ENCODE data around the gene HMCN2. TPM values are rescaled to one million over a fixed set of nuclear protein-coding genes. Genes with fewer than 3 reads are reported as not detected.
A peak's percentile ranks its signal among the peaks of the same experiment; 100 is the strongest.

The HMCN2 gene
- total RNA-seq, 8 experiments from 2014 or later, result 0.54 to 2.1 (median 0.79) TPM

- in situ Hi-C loops (cut with MboI; ENCODE audit: low pct_unique_long_range_greater_than_20kb in 2 of 9, low sequenced_read_pairs in 9 of 9, unreplicated experiment in 9 of 9), result no loop called here
- peak in 5 of 8 experiments; percentile 4 to 26 (median 17) for ATAC-seq (replicated peaks in 6 of 8)
Measured at GRCh38 chr9:130382636-130383349, 117.2 kb downstream of the HMCN2 start.

DNA sequence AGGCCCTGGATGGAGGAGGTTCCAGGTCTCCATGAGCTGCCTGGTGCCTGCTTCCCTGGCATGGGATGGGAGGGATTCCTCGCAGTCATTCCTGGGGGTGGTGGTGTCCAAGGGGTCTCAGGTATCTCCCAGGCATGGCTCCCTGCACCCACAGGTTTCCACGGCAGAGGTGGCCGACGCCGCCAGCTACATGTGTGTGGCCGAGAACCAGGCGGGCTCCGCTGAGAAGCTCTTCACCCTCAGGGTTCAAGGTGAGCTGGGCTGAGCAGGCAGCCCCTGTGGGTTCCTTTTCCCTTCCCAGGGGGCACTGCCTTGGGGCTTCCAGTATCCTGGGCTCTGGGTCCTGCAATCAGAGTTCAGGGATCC lies 117.8 kb downstream of the HMCN2 start:
- no peak overlapping the region for H3K4me3 ChIP-seq
- 94% methylated on average over 7 of the region's 8 CpGs; no CpG with 5 or more reads in 9 of the 10 experiments for WGBS, 10 experiments
- in situ Hi-C loops (cut with MboI; ENCODE audit: low pct_unique_long_range_greater_than_20kb in 2 of 9, low sequenced_read_pairs in 9 of 9, unreplicated experiment in 9 of 9), result no loop called here
- H3K4me1 ChIP-seq (replicated peaks in 1 of 2), result no peaks in the 10 kb centered on the region
- no peak overlapping the region for H3K27ac ChIP-seq
- ATAC-seq (replicated peaks in 6 of 8), result peak in 2 of 8 experiments; percentile 5 to 20

More at GRCh38 chr9:130382636-130383349, 117.2 kb downstream of the HMCN2 start:
- 80 to 89% methylated on average over 1 to 5 of the region's 20 CpGs; no CpG with 5 or more reads in 8 of the 10 experiments for WGBS, 10 experiments
- Histone ChIP-seq H3K27ac (no peak overlapping the region), H3K4me3 (no peak overlapping the region), H3K4me1 (replicated peaks in 1 of 2) (no peaks in the 10 kb centered on the region)

DNA sequence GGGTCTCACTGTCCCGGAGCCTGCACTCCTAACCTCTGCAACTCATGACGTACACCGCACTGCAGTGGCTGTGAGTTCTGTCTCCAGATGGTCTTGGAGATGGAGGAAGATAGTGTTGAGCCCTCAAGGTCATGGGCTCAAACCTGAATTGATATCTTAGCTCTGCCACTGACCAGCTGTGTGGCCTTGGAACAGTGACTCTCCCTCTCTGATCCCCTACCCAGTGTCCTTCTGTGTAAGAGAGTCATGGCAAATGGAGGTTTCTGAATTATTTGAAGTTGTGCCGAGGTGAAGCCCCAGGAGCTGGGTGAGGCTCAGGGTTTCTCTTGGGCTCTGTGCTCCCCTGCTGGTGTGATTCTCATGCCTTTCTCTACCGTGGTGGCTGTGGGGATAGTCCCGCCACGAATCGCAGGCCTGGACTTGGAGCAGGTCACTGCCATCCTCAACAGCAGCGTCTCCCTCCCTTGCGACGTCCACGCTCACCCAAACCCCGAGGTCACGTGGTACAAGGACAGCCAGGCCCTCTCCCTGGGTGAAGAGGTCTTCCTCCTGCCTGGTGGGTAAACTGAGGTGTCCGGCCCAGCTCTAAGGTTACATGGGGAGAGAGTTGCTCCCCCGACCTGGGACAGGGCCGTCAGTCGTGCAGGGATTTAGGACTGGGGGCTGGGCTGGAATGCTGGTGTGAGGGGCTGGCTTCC lies 118.6 kb downstream of the HMCN2 start:
- no peak overlapping the region for H3K27ac ChIP-seq
- in situ Hi-C loops (cut with MboI; ENCODE audit: low pct_unique_long_range_greater_than_20kb in 2 of 9, low sequenced_read_pairs in 9 of 9, unreplicated experiment in 9 of 9), result no loop called here
- ATAC-seq (replicated peaks in 6 of 8), result no peak
- WGBS, 10 experiments, result 19 to 100% (median 77%) methylated on average over 2 to 6 of the region's 18 CpGs; no CpG with 5 or more reads in 5 of the 10 experiments
- no peaks in the 10 kb centered on the region for H3K4me1 ChIP-seq (replicated peaks in 1 of 2)
- no peak overlapping the region for H3K4me3 ChIP-seq

DNA sequence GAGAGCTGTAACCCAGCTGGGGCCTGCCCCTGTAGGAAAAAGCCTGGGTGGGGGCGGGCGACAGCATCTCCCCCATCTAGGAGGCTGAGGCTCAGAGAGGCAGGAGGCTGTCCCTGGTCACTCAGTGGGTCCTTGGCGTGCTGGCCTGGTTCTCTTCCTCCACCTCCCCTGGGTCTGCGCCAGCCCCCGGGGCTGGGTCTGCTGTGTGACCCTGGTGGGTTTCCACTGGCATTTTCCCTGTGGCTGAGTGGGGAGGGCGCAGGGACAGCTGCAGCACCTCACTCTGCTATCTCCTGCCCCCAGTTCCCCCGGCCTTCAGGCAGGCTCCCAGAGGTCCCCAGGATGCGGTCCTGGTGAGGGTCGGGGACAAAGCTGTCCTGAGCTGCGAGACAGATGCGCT lies 119.7 kb downstream of the HMCN2 start:
- peaks cover under 1 to 4% of the 10 kb centered on the region in 2 donors for H3K4me1 ChIP-seq (replicated peaks in 1 of 2)
- no peak overlapping the region for H3K4me3 ChIP-seq
- no peak for ATAC-seq (replicated peaks in 6 of 8)
- 20 to 100% (median 78%) methylated on average over 1 to 3 of the region's 11 CpGs; no CpG with 5 or more reads in 5 of the 10 experiments for WGBS, 10 experiments
- in situ Hi-C loops (cut with MboI; ENCODE audit: low pct_unique_long_range_greater_than_20kb in 2 of 9, low sequenced_read_pairs in 9 of 9, unreplicated experiment in 9 of 9), result no loop called here
- no peak overlapping the region for H3K27ac ChIP-seq

DNA sequence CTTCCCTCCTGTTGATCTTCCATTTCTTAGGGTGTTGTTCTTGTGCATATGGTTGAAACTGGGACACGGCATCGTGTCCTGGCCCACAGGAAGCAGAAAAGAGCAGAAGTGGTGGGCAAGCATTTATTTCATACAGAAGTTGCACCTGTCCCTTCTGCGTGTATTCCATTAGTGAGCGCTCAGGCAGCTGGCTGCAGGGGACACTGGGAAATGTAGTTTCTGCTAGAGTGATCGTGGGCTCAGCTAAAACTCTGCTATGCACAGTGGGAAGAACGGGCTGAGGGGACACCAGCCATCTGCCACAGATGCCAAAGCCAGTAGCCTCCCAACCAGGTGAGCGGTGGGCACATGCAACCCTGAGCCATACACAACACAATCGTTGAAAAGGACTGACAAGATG lies 121.8 kb downstream of the HMCN2 start:
- no peak overlapping the region for H3K4me3 ChIP-seq
- peaks cover 4 to 13% of the 10 kb centered on the region in 2 donors for H3K4me1 ChIP-seq (replicated peaks in 1 of 2)
- ATAC-seq (replicated peaks in 6 of 8), result no peak
- 40 to 100% (median 83%) methylated on average over 1 to 4 of the region's 8 CpGs; no CpG with 5 or more reads in 4 of the 10 experiments for WGBS, 10 experiments
- in situ Hi-C loops (cut with MboI; ENCODE audit: low pct_unique_long_range_greater_than_20kb in 2 of 9, low sequenced_read_pairs in 9 of 9, unreplicated experiment in 9 of 9), result no loop called here
- no peak overlapping the region for H3K27ac ChIP-seq

DNA sequence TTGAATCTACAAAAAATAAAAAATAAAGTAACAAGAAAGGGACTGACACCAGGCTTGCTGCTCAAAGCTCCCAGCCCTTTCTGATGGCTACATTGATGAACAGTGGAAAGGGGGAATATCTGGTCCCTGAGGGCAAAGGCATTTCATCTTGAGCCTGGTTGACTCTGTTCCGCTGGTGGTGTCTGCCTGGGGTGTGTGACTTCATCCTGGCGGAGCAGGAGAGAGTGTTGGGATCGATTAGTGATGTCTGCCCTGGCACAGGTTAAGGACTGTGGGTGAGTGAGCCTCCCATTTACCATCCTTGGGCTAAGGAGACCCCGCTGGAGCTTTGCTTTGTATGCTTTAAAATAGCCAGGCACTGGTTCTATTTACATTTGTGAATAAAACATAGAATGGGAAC lies 122.3 kb downstream of the HMCN2 start:
- in situ Hi-C loops (cut with MboI; ENCODE audit: low pct_unique_long_range_greater_than_20kb in 2 of 9, low sequenced_read_pairs in 9 of 9, unreplicated experiment in 9 of 9), result no loop called here

DNA sequence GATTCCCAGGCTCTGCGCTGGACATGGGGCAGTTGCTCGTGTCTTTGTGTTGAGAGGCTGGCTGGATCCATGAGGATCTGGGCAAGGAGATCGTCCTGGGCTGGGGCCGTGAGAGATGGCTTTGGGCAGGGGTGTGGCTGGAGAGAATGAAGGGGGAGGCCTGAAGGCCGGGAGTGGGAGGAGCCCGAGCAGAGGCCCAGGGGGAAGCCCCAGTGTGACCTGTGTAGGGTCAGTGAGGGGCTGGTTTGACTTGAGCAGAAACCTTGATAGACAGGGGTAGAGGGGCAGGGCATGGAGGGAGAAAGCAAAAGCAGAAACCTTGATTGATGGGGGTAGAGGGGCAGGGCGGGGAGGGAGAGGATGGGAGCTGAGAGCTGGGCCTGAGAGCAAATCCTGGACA lies 124.8 kb downstream of the HMCN2 start:
- H3K4me1 ChIP-seq (replicated peaks in 1 of 2), result peaks cover 4 to 13% of the 10 kb centered on the region in 2 donors
- WGBS, 10 experiments, result 0 to 18% methylated on average over 1 to 3 of the region's 7 CpGs; no CpG with 5 or more reads in 8 of the 10 experiments
- H3K27ac ChIP-seq, result no peak overlapping the region
- no peak overlapping the region for H3K4me3 ChIP-seq
- in situ Hi-C loops (cut with MboI; ENCODE audit: low pct_unique_long_range_greater_than_20kb in 2 of 9, low sequenced_read_pairs in 9 of 9, unreplicated experiment in 9 of 9), result no loop called here
- ATAC-seq (replicated peaks in 6 of 8), result peak in 7 of 8 experiments; percentile 12 to 68 (median 60)

More for the DNA sequence above, 122.3 kb downstream of the HMCN2 start:
- no peak overlapping the region for H3K4me3 ChIP-seq
- H3K27ac ChIP-seq, result no peak overlapping the region
- H3K4me1 ChIP-seq (replicated peaks in 1 of 2), result peaks cover 4 to 13% of the 10 kb centered on the region in 2 donors
- WGBS, 10 experiments, result 65 to 100% (median 78%) methylated on average over 1 to 4 of the region's 4 CpGs; no CpG with 5 or more reads in 4 of the 10 experiments
- ATAC-seq (replicated peaks in 6 of 8), result peak in 3 of 8 experiments; percentile 50 to 66 (median 52)

GRCh38 chr9:130390986-130391385 lies 125.4 kb downstream of the HMCN2 start:
- Histone ChIP-seq H3K27ac (peak overlapping the region in 1 of 2 donors; percentile 3), H3K4me3 (no peak overlapping the region), H3K4me1 (replicated peaks in 1 of 2) (peaks cover 4 to 13% of the 10 kb centered on the region in 2 donors)
- 80 to 90% methylated on average over 1 to 6 of the region's 27 CpGs; no CpG with 5 or more reads in 8 of the 10 experiments for whole genome bisulfite sequencing, 10 experiments
- ATAC-seq (replicated peaks in 6 of 8), result peak in 3 of 8 experiments; percentile 12 to 18 (median 14)
- in situ Hi-C loops (cut with MboI; ENCODE audit: low pct_unique_long_range_greater_than_20kb in 2 of 9, low sequenced_read_pairs in 9 of 9, unreplicated experiment in 9 of 9), result no loop called here

GRCh38 chr9:130391866-130392265 lies 126.3 kb downstream of the HMCN2 start:
- Histone ChIP-seq H3K27ac (no peak overlapping the region), H3K4me3 (no peak overlapping the region), H3K4me1 (replicated peaks in 1 of 2) (peaks cover 4 to 13% of the 10 kb centered on the region in 2 donors)
- WGBS, 10 experiments, result 83 to 100% (median 98%) methylated on average over 1 to 4 of the region's 13 CpGs; no CpG with 5 or more reads in 6 of the 10 experiments
- peak in 1 of 8 experiments; percentile 6 for ATAC-seq (replicated peaks in 6 of 8)
- in situ Hi-C loops (cut with MboI; ENCODE audit: low pct_unique_long_range_greater_than_20kb in 2 of 9, low sequenced_read_pairs in 9 of 9, unreplicated experiment in 9 of 9), result no loop called here

DNA sequence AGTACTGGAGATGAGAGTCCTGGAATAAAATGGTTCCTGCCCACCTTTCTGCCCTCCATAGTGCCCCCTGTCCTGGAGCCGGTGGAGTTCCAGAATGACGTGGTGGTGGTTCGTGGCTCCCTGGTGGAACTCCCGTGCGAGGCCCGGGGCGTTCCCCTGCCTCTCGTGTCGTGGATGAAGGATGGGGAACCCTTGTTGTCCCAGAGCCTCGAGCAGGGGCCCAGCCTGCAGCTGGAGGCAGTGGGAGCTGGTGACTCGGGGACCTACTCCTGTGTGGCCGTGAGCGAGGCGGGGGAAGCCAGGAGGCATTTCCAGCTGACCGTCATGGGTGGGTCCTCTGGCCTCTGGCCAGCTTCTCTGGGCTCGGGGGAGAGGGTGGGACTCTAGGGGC lies 128.1 kb downstream of the HMCN2 start:
- H3K4me1 ChIP-seq (replicated peaks in 1 of 2), result peaks cover 4 to 13% of the 10 kb centered on the region in 2 donors
- in situ Hi-C loops (cut with MboI; ENCODE audit: low pct_unique_long_range_greater_than_20kb in 2 of 9, low sequenced_read_pairs in 9 of 9, unreplicated experiment in 9 of 9), result no loop called here
- H3K4me3 ChIP-seq, result no peak overlapping the region
- WGBS, 10 experiments, result 0 to 87% (median 80%) methylated on average over 1 to 3 of the region's 16 CpGs; no CpG with 5 or more reads in 7 of the 10 experiments
- no peak overlapping the region for H3K27ac ChIP-seq
- ATAC-seq (replicated peaks in 6 of 8), result no peak

GRCh38 chr9:130394320-130394719 lies 128.8 kb downstream of the HMCN2 start:
- in situ Hi-C loops (cut with MboI; ENCODE audit: low pct_unique_long_range_greater_than_20kb in 2 of 9, low sequenced_read_pairs in 9 of 9, unreplicated experiment in 9 of 9), result no loop called here
- H3K4me1 ChIP-seq (replicated peaks in 1 of 2), result peaks cover 4 to 13% of the 10 kb centered on the region in 2 donors
- H3K4me3 ChIP-seq, result no peak overlapping the region
- ATAC-seq (replicated peaks in 6 of 8), result no peak
- no peak overlapping the region for H3K27ac ChIP-seq
- WGBS, 10 experiments, result 80% methylated on average over 1 to 2 of the region's 11 CpGs; no CpG with 5 or more reads in 8 of the 10 experiments

GRCh38 chr9:130394814-130395470 lies 129.4 kb downstream of the HMCN2 start:
- 60 to 90% methylated on average over 1 to 2 of the region's 23 CpGs; no CpG with 5 or more reads in 8 of the 10 experiments for WGBS, 10 experiments
- no peak overlapping the region for H3K4me3 ChIP-seq
- H3K27ac ChIP-seq, result no peak overlapping the region
- no peak for ATAC-seq (replicated peaks in 6 of 8)
- H3K4me1 ChIP-seq (replicated peaks in 1 of 2), result peaks cover 4 to 12% of the 10 kb centered on the region in 2 donors
- in situ Hi-C loops (cut with MboI; ENCODE audit: low pct_unique_long_range_greater_than_20kb in 2 of 9, low sequenced_read_pairs in 9 of 9, unreplicated experiment in 9 of 9), result no loop called here
